ENCODE results near the gene OR1N1. TPM values are rescaled to one million over a fixed set of nuclear protein-coding genes. Genes with fewer than 3 reads are reported as not detected.

OR1N1 gene
- total RNA-seq, 1 experiment from 2014 or later, result not detected

- BruUV-seq (replicated peaks), result no TSS peak
- no peak for ATAC-seq
Observed at GRCh38 chr9:122518841-122519240, 8.3 kb downstream of the OR1N1 start, which contains the start of gene OR1J4. TSS of gene OR1J4 (plus strand) at chr9:122519141. CDS start at chr9:122519141, 0 bp downstream.

GRCh38 chr9:122518226-122518625, 8.9 kb downstream of the OR1N1 start:
- Histone ChIP-seq H3K27me3 (ENCODE audit: control insufficient read depth, insufficient read depth, low read length) (no peaks in the 10 kb centered on the region), H3K9me3 (ENCODE audit: control insufficient read depth, insufficient read depth, low read depth, low read length) (no peaks in the 10 kb centered on the region), H3K36me3 (ENCODE audit: control insufficient read depth, insufficient read depth, low read length) (no peaks in the 10 kb centered on the region), H3K4me3 (ENCODE audit: low read depth in 2 of 2, low read length in 2 of 2) (no peak overlapping the region), H3K27ac (ENCODE audit: low read length) (no peak overlapping the region), H3K4me1 (ENCODE audit: control insufficient read depth, insufficient read depth, low read length) (no peaks in the 10 kb centered on the region)
- in situ Hi-C loops (cut with HindIII; ENCODE audit: low pct_unique_long_range_greater_than_20kb, low sequenced_read_pairs), result no loop called here
- ChIA-PET CTCF (no interaction called here), POLR2A (no interaction called here)
- TF ChIP-seq TCF7L2 (IDR thresholded peaks at IDR 0.05; ENCODE audit: low read depth, low read length) (no peak), REST (IDR thresholded peaks at IDR 0.05; ENCODE audit: insufficient read depth in 1 of 2, low read depth in 2 of 2, low read length in 1 of 2) (no peak), CTCF (IDR thresholded peaks at IDR 0.05) (no peak), SIN3A (IDR thresholded peaks at IDR 0.05; ENCODE audit: borderline replicate concordance, insufficient read depth, low read depth, low read length) (no peak), POLR2AphosphoS5 (IDR thresholded peaks at IDR 0.05; ENCODE audit: low read depth, low read length) (no peak)
- intact Hi-C loops (cut with micrococcal nuclease; ENCODE audit: unreplicated experiment), result no loop called here
- no peak for DNase-seq (ENCODE audit: low read depth, low spot score)
- ATAC-seq, result no peak
- BruUV-seq (replicated peaks), result no TSS peak

More at GRCh38 chr9:122518841-122519240, 8.3 kb downstream of the OR1N1 start, which contains the start of gene OR1J4:
- intact Hi-C loops (cut with micrococcal nuclease; ENCODE audit: unreplicated experiment), result no loop called here
- Histone ChIP-seq H3K27me3 (ENCODE audit: control insufficient read depth, insufficient read depth, low read length) (no peaks in the 10 kb centered on the region), H3K9me3 (ENCODE audit: control insufficient read depth, insufficient read depth, low read depth, low read length) (no peaks in the 10 kb centered on the region), H3K4me3 (ENCODE audit: low read depth in 2 of 2, low read length in 2 of 2) (no peak within 1 kb of the TSS), H3K36me3 (ENCODE audit: control insufficient read depth, insufficient read depth, low read length) (no peaks in the 10 kb centered on the region), H3K27ac (ENCODE audit: low read length) (no peak within 1 kb of the TSS), H3K4me1 (ENCODE audit: control insufficient read depth, insufficient read depth, low read length) (no peaks in the 10 kb centered on the region)
- no peak for TF ChIP-seq TCF7L2 (IDR thresholded peaks at IDR 0.05; ENCODE audit: low read depth, low read length)
- no peak for TF ChIP-seq REST (IDR thresholded peaks at IDR 0.05; ENCODE audit: insufficient read depth in 1 of 2, low read depth in 2 of 2, low read length in 1 of 2)
- no peak for TF ChIP-seq CTCF (IDR thresholded peaks at IDR 0.05)
- TF ChIP-seq POLR2AphosphoS5 (IDR thresholded peaks at IDR 0.05; ENCODE audit: low read depth, low read length), result no peak
- no peak for TF ChIP-seq SIN3A (IDR thresholded peaks at IDR 0.05; ENCODE audit: borderline replicate concordance, insufficient read depth, low read depth, low read length)
- in situ Hi-C loops (cut with HindIII; ENCODE audit: low pct_unique_long_range_greater_than_20kb, low sequenced_read_pairs), result no loop called here
- POLR2A ChIA-PET, result no interaction called here
- CTCF ChIA-PET, result no interaction called here
- DNase-seq (ENCODE audit: low read depth, low spot score), result no peak

All from Panc1 (cell line).